Fibroblast of lung (primary cell): ENCODE measurements around the gene CAST.

Source experiments
- CTCF ChIP-seq, 2 donors: IDR thresholded peaks in 1 of 2; conservative IDR thresholded peaks in 1 of 2; 1 replicate in 1 of 2; 2 replicates in 1 of 2; pipeline ENCODE4 v1.5.1; 2011 to 2012; ENCODE audit warnings: low read length in 2 of 2, control low read depth in 1 of 2, inconsistent platforms in 1 of 2, low read depth in 1 of 2, mild to moderate bottlenecking in 1 of 2
- EZH2 ChIP-seq: IDR thresholded peaks from 2 replicates; pipeline ENCODE4 v1.5.1; 2012; ENCODE audit warnings: low read length, control low read depth, mild to moderate bottlenecking; ENCODE audit errors: missing control alignments

GRCh38 chr5:96808541-96808828 is 146.3 kb downstream of the CAST start:
- TF ChIP-seq EZH2: no peak
- no peak for TF ChIP-seq CTCF (conservative IDR thresholded peaks at IDR 0.05 in 1 of 2, IDR thresholded peaks at IDR 0.05 in 1 of 2; ENCODE audit: low read depth in 1 of 2, low read length in 2 of 2)
